GM12878 (cell line): Measurements from ENCODE around the gene BDKRB2.

Experiments used
- CHD4 ChIP-seq: fragments of 200-600 bp; sonication (generic); IDR thresholded peaks from 2 replicates; pipeline ENCODE4 v1.6.1; 2016; ENCODE audit warnings: mild to moderate bottlenecking
- CTCF ChIP-seq, 3 experiments: IDR thresholded peaks in 2 of 3; conservative IDR thresholded peaks in 1 of 3; 2 replicates each; pipeline ENCODE4 v1.5.1; 2011; ENCODE audit warnings: low read depth in 3 of 3, low read length in 3 of 3, mild to moderate bottlenecking in 3 of 3, control low read depth in 2 of 3, moderate library complexity in 2 of 3, inconsistent platforms in 1 of 3, mixed read lengths in 1 of 3; ENCODE audit not compliant: control insufficient read depth in 2 of 3, insufficient read depth in 1 of 3; ENCODE audit errors: extremely low read depth in 1 of 3
- ESRRA ChIP-seq: IDR thresholded peaks from 2 replicates; pipeline ENCODE4 v1.6.1; 2012; ENCODE audit warnings: mild to moderate bottlenecking, low read length, improper control_type of control experiment
- GABPA ChIP-seq: IDR thresholded peaks from 2 replicates; pipeline ENCODE4 v1.6.1; 2014; ENCODE audit warnings: antibody characterized with exemption, low read depth, mild to moderate bottlenecking, inconsistent platforms
- IRF4 ChIP-seq: IDR thresholded peaks from 2 replicates; pipeline ENCODE4 v1.6.1; 2011; ENCODE audit warnings: low read depth, low read length
- POLR2A ChIP-seq: IDR thresholded peaks from 2 replicates; pipeline ENCODE4 v1.6.1; 2011; ENCODE audit warnings: low read depth, mild to moderate bottlenecking, low read length
- POLR2AphosphoS2 ChIP-seq: IDR thresholded peaks from 2 replicates; pipeline ENCODE4 v1.6.1; 2011; ENCODE audit warnings: low read depth, mild to moderate bottlenecking, low read length, improper control_type of control experiment, moderate library complexity
- RAD21 ChIP-seq: IDR thresholded peaks from 2 replicates; pipeline ENCODE4 v1.6.1; 2011; ENCODE audit warnings: mild to moderate bottlenecking, low read depth, low read length, moderate library complexity; ENCODE audit not compliant: insufficient read depth
- YY1 ChIP-seq: IDR thresholded peaks from 2 replicates; pipeline ENCODE4 v1.6.1; 2011; ENCODE audit warnings: low read depth, mild to moderate bottlenecking, low read length
- ZBTB33 ChIP-seq: fragments of 450-650 bp; IDR thresholded peaks from 2 replicates; pipeline ENCODE4 v1.6.1; 2017; ENCODE audit warnings: mild to moderate bottlenecking
- ZNF592 ChIP-seq: fragments of 450-650 bp; IDR thresholded peaks from 2 replicates; pipeline ENCODE4 v1.6.1; 2017; ENCODE audit warnings: mild to moderate bottlenecking, moderate library complexity

- TF ChIP-seq YY1 = peak; percentile 85
- no peak for TF ChIP-seq ZNF592
- peak; percentile 81 for TF ChIP-seq RAD21
- TF ChIP-seq CTCF (IDR thresholded peaks at IDR 0.05 in 2 of 3, conservative IDR thresholded peaks at IDR 0.05 in 1 of 3; ENCODE audit: control insufficient read depth in 2 of 3, extremely low read depth in 1 of 3, insufficient read depth in 1 of 3, low read depth in 3 of 3, low read length in 3 of 3) = peak; percentile 87 to 95 (median 89)
- no peak for TF ChIP-seq GABPA
- TF ChIP-seq POLR2A = no peak
- TF ChIP-seq ESRRA = no peak
- no peak for TF ChIP-seq CHD4
- no peak for TF ChIP-seq POLR2AphosphoS2
- no peak for TF ChIP-seq IRF4
- TF ChIP-seq ZBTB33 = no peak
Observed at GRCh38 chr14:96275177-96276112, 70.8 kb downstream of the BDKRB2 start.
